Measurements from ENCODE around the gene DIO3. TPM values are rescaled to one million over a fixed set of nuclear protein-coding genes. Genes with fewer than 3 reads are reported as not detected.
A peak's percentile ranks its signal among the peaks of the same experiment; 100 is the strongest.

The DIO3 gene
- total RNA-seq, 1 donor from 2014 or later = 0.67 TPM

GRCh38 chr14:101599234-101599885 is 38.1 kb downstream of the DIO3 start:
- Histone ChIP-seq H3K4me1 (peaks cover 3% of the 10 kb centered on the region), H3K27ac (no peak overlapping the region), H3K4me3 (no peak overlapping the region), H3K36me3 (no peaks in the 10 kb centered on the region), H3K27me3 (no peaks in the 10 kb centered on the region), H3K9me3 (no peaks in the 10 kb centered on the region)
- no peak for ATAC-seq
- no peak for DNase-seq
- intact Hi-C loops (cut with DNase I) = no loop called here
- TF ChIP-seq, protein P1, sequence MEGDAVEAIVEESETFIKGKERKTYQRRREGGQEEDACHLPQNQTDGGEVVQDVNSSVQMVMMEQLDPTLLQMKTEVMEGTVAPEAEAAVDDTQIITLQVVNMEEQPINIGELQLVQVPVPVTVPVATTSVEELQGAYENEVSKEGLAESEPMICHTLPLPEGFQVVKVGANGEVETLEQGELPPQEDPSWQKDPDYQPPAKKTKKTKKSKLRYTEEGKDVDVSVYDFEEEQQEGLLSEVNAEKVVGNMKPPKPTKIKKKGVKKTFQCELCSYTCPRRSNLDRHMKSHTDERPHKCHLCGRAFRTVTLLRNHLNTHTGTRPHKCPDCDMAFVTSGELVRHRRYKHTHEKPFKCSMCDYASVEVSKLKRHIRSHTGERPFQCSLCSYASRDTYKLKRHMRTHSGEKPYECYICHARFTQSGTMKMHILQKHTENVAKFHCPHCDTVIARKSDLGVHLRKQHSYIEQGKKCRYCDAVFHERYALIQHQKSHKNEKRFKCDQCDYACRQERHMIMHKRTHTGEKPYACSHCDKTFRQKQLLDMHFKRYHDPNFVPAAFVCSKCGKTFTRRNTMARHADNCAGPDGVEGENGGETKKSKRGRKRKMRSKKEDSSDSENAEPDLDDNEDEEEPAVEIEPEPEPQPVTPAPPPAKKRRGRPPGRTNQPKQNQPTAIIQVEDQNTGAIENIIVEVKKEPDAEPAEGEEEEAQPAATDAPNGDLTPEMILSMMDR (IDR thresholded peaks at IDR 0.05) = no peak

- ATAC-seq (no peak), DNase-seq (no peak)
- Histone ChIP-seq H3K4me3 (no peak overlapping the region), H3K27ac (no peak overlapping the region), H3K4me1 (peaks cover 3% of the 10 kb centered on the region), H3K36me3 (no peaks in the 10 kb centered on the region), H3K27me3 (no peaks in the 10 kb centered on the region), H3K9me3 (no peaks in the 10 kb centered on the region)
- TF ChIP-seq, protein P1 (IDR thresholded peaks at IDR 0.05) = no peak
- intact Hi-C loops (cut with DNase I) = no loop called here
These were observed 39.1 kb downstream of the DIO3 start for GRCh38 chr14:101600336-101600890.

GRCh38 chr14:101600891-101601605 is 39.8 kb downstream of the DIO3 start:
- H3K27ac ChIP-seq = no peak overlapping the region
- DNase-seq = no peak
- H3K4me1 ChIP-seq = peaks cover 3% of the 10 kb centered on the region
- intact Hi-C loops (cut with DNase I) = no loop called here
- no peak for ATAC-seq
- no peak overlapping the region for H3K4me3 ChIP-seq
- TF ChIP-seq, protein P1 (IDR thresholded peaks at IDR 0.05) = no peak
- no peaks in the 10 kb centered on the region for H3K36me3 ChIP-seq
- H3K9me3 ChIP-seq = no peaks in the 10 kb centered on the region
- peaks cover 2% of the 10 kb centered on the region for H3K27me3 ChIP-seq

DNA sequence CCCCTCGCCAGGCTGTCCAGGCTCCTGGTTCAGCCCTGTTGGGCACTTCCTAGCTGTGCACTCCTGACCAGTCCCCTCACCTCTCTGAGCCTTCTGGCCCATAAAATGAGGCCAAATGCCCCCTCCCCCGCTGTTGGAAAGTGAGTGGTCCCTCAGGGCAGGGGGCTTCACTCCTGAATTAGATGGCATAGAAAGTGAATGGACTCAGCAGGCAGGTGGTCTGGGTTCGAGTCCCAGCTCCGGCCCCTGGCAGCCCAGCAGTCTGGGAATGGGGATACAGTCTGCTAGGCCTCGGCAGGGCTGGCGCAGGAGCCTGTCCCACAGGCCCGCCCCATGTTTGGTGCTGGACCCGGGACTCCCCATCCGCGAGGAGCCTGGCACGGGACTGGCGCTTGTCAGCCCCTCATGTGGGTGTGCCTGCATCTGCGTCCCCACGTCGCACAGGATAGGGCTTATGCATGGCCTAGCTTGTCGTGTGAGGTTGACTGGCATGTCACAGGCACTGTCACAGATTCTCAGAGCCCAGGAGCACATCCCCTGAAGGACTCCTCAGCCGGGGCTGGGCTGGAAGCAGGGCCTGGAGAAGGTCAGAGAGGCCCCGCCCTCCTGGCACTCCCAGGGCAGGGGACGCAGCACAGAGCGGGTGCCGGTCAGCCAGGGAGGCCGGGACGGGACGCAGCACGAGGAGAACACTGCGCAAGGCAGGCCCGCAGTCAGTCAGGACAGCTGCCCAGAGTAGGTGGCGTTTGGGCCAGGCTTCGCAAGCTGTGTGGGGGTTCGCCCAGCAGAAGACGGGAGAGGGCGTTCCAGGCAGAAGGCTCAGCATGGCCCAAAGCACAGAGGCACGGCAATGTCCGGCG is 40.5 kb downstream of the DIO3 start:
- Histone ChIP-seq H3K27ac (no peak overlapping the region), H3K36me3 (no peaks in the 10 kb centered on the region), H3K4me1 (no peaks in the 10 kb centered on the region), H3K27me3 (peaks cover 7% of the 10 kb centered on the region), H3K4me3 (no peak overlapping the region), H3K9me3 (no peaks in the 10 kb centered on the region)
- ATAC-seq = peak; percentile 6
- intact Hi-C loops (cut with DNase I) = no loop called here
- TF ChIP-seq, protein P1 (IDR thresholded peaks at IDR 0.05) = no peak
- peak; percentile 61 for DNase-seq

DNA sequence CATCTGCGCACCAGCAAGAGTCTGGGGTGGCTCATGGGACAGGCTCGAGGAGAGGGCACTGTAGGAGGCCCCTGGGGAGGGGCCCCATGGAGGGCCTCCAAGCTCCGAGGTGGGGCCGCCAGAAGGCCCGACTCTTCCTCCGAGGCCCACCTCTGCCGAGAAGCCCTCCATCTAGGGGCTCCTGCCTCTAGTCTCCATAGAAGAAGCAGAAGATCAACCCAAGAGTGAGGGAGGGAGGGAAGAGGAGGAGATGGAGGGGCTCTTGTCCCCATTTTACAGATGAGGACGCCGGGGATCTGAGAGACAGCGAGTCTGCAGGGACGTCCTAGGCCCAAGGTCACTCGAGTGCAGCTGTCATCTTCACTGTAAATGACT is 41.2 kb downstream of the DIO3 start:
- DNase-seq = no peak
- H3K27ac ChIP-seq = no peak overlapping the region
- H3K4me1 ChIP-seq = no peaks in the 10 kb centered on the region
- H3K4me3 ChIP-seq = no peak overlapping the region
- no peak for ATAC-seq
- H3K36me3 ChIP-seq = no peaks in the 10 kb centered on the region
- peaks cover 7% of the 10 kb centered on the region for H3K27me3 ChIP-seq
- H3K9me3 ChIP-seq = no peaks in the 10 kb centered on the region
- intact Hi-C loops (cut with DNase I) = no loop called here
- TF ChIP-seq, protein P1 (IDR thresholded peaks at IDR 0.05) = no peak

Data from upper lobe of right lung (tissue), 1 donor.